Neural cell (in vitro differentiated cells): ENCODE measurements around the gene NKAIN2. TPM values are rescaled to one million over a fixed set of nuclear protein-coding genes. Genes with fewer than 3 reads are reported as not detected.

Experiments
- H2AFZ ChIP-seq: fragments of 200-600, 300-800 bp; sonication (generic), shearing (Covaris generic); 2 replicates; pipeline ENCODE4 v1.6.0; 2014; ENCODE audit warnings: low read depth, mild to moderate bottlenecking, antibody characterized with exemption, low read length, moderate library complexity
- H3F3A ChIP-seq: fragments of 200-600 bp; shearing (Covaris generic); 2 replicates; pipeline ENCODE4 v1.6.1; 2016; ENCODE audit warnings: mild to moderate bottlenecking, moderate library complexity, mixed read lengths, antibody characterized with exemption, low read length; ENCODE audit not compliant: insufficient read depth, poor library complexity, severe bottlenecking
- H3K27ac ChIP-seq: fragments of 200-600, 300-800 bp; sonication (generic), shearing (Covaris generic); 2 replicates; pipeline ENCODE4 v1.5.1; 2014; ENCODE audit warnings: mild to moderate bottlenecking, low read length, moderate library complexity
- H3K27me3 ChIP-seq: fragments of 300-800, 200-600 bp; sonication (generic), shearing (Covaris generic); 2 replicates; pipeline ENCODE4 v1.6.0; 2014; ENCODE audit warnings: mild to moderate bottlenecking, low read depth, low read length, moderate library complexity; ENCODE audit not compliant: insufficient read depth
- H3K36me3 ChIP-seq: fragments of 300-800, 200-600 bp; sonication (generic), shearing (Covaris generic); 2 replicates; pipeline ENCODE4 v1.5.1; 2014; ENCODE audit warnings: mild to moderate bottlenecking, antibody characterized with exemption, low read length, moderate library complexity; ENCODE audit not compliant: insufficient read depth
- H3K4me2 ChIP-seq: fragments of 300-800, 200-600 bp; sonication (generic), shearing (Covaris generic); 2 replicates; pipeline ENCODE4 v1.6.0; 2014; ENCODE audit warnings: mild to moderate bottlenecking, low read length
- H3K4me3 ChIP-seq: fragments of 300-800, 200-600 bp; sonication (generic), shearing (Covaris generic); 2 replicates; pipeline ENCODE4 v1.5.1; 2014; ENCODE audit warnings: mild to moderate bottlenecking, low read length, moderate library complexity
- H3K79me2 ChIP-seq: fragments of 200-600 bp; shearing (Covaris generic); replicated peaks from 2 replicates; pipeline ENCODE4 v1.6.0; 2014; ENCODE audit warnings: mild to moderate bottlenecking, low read length, moderate library complexity; ENCODE audit not compliant: insufficient read depth
- H3K9ac ChIP-seq: fragments of 300-800, 200-600 bp; sonication (generic), shearing (Covaris generic); 2 replicates; pipeline ENCODE4 v1.6.1; 2016; ENCODE audit warnings: mild to moderate bottlenecking, low read length, mixed read lengths
- H3K9me2 ChIP-seq: fragments of 200-600 bp; shearing (Covaris generic); 2 replicates; pipeline ENCODE4 v1.6.1; 2016; ENCODE audit warnings: mild to moderate bottlenecking, low read length, mixed read lengths; ENCODE audit not compliant: insufficient read depth
- H3K9me3 ChIP-seq: fragments of 200-600, 300-800 bp; sonication (generic), shearing (Covaris generic); 2 replicates; pipeline ENCODE4 v1.6.1; 2016; ENCODE audit warnings: mild to moderate bottlenecking, mixed run types, low read length, moderate library complexity, mixed read lengths
- H4K20me1 ChIP-seq: fragments of 200-600 bp; shearing (Covaris generic); 2 replicates; pipeline ENCODE4 v1.6.1; 2016; ENCODE audit warnings: mild to moderate bottlenecking, mixed run types; ENCODE audit not compliant: insufficient read depth
- EP300 ChIP-seq: fragments of 450-650 bp; conservative IDR thresholded peaks from 2 replicates; pipeline ENCODE4 v1.6.1; 2014; ENCODE audit warnings: antibody characterized with exemption, mild to moderate bottlenecking, moderate library complexity; ENCODE audit not compliant: poor library complexity, severe bottlenecking
- EZH2 ChIP-seq: fragments of 200-600, 300-800 bp; shearing (Covaris generic), sonication (generic); IDR thresholded peaks from 2 replicates; pipeline ENCODE4 v1.6.1; 2014; ENCODE audit warnings: antibody characterized with exemption, low read length, borderline replicate concordance, mild to moderate bottlenecking; ENCODE audit not compliant: insufficient read depth, poor library complexity, severe bottlenecking
- MXI1 ChIP-seq: fragments of 450-650 bp; conservative IDR thresholded peaks from 2 replicates; pipeline ENCODE4 v1.6.1; 2014; ENCODE audit warnings: antibody characterized with exemption, mild to moderate bottlenecking; ENCODE audit not compliant: poor library complexity, severe bottlenecking
- POLR2AphosphoS5 ChIP-seq: IDR thresholded peaks from 2 replicates; pipeline ENCODE4 v1.6.1; 2012
- RAD21 ChIP-seq: fragments of 450-650 bp; conservative IDR thresholded peaks from 2 replicates; pipeline ENCODE4 v1.6.1; 2014; ENCODE audit warnings: antibody characterized with exemption, mild to moderate bottlenecking, moderate library complexity
- SMC3 ChIP-seq: fragments of 450-650 bp; conservative IDR thresholded peaks from 2 replicates; pipeline ENCODE4 v1.6.1; 2014; ENCODE audit warnings: antibody characterized with exemption, mild to moderate bottlenecking, moderate library complexity; ENCODE audit not compliant: poor library complexity
- TAF1 ChIP-seq: IDR thresholded peaks from 2 replicates; pipeline ENCODE4 v1.6.1; 2012; ENCODE audit warnings: low read depth
- polyA plus RNA-seq: library from polyadenylated mRNA; depleted of rRNA; stranded (reverse); fragments of >200 nt; gene quantifications from 2 replicates; pipeline ENCODE4 v1.2.3, GENCODE V29; 2014
- TF ChIP-seq, protein P1 (sequence below): fragments of 450-650 bp; IDR thresholded peaks from 2 replicates; pipeline ENCODE4 v1.5.1; 2014; ENCODE audit warnings: antibody characterized with exemption, mild to moderate bottlenecking, moderate library complexity; ENCODE audit not compliant: poor library complexity, severe bottlenecking
- TF ChIP-seq, protein P2 (sequence below): IDR thresholded peaks from 2 replicates; pipeline ENCODE4 v1.6.1; 2012; ENCODE audit warnings: borderline replicate concordance

NKAIN2 gene
- polyA plus RNA-seq, 1 donor from 2014 or later, result 23.2 TPM

DNA sequence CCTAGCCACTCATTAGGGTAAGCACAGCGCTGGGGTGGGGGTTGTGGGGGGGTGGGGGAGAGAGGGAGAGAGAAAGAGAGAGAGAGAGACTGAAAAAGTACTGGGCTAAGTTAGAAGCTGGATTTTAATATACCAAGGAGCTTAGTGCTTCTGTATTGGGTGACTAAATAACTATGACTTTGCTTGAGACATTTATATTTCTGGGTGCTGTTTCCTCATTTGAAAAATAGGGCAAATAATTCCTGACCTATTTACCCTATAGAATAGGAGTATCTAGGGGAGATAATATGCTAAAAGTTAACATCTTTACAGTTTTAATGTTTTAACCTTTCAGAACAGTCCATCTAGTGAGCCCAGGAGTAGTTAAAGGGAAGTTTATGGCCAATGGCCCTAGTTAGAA, 7.7 kb downstream of the NKAIN2 start:
- Histone ChIP-seq H3K9me3 (no peaks in the 10 kb centered on the region), H3K4me3 (no peak overlapping the region), H4K20me1 (no peaks in the 10 kb centered on the region), H3K9me2 (no peaks in the 10 kb centered on the region), H3K27ac (no peak overlapping the region), H3K4me2 (no peak overlapping the region), H3K27me3 (no peaks in the 10 kb centered on the region), H3K36me3 (no peaks in the 10 kb centered on the region), H2AFZ (no peak overlapping the region), H3K9ac (no peak overlapping the region), H3F3A (no peaks in the 10 kb centered on the region), H3K79me2 (peaks cover 14% of the 10 kb centered on the region)
- TF ChIP-seq SMC3 (no peak), POLR2AphosphoS5 (no peak), RAD21 (no peak), MXI1 (no peak), TAF1 (no peak), EP300 (no peak), EZH2 (no peak)
- TF ChIP-seq, protein P1, sequence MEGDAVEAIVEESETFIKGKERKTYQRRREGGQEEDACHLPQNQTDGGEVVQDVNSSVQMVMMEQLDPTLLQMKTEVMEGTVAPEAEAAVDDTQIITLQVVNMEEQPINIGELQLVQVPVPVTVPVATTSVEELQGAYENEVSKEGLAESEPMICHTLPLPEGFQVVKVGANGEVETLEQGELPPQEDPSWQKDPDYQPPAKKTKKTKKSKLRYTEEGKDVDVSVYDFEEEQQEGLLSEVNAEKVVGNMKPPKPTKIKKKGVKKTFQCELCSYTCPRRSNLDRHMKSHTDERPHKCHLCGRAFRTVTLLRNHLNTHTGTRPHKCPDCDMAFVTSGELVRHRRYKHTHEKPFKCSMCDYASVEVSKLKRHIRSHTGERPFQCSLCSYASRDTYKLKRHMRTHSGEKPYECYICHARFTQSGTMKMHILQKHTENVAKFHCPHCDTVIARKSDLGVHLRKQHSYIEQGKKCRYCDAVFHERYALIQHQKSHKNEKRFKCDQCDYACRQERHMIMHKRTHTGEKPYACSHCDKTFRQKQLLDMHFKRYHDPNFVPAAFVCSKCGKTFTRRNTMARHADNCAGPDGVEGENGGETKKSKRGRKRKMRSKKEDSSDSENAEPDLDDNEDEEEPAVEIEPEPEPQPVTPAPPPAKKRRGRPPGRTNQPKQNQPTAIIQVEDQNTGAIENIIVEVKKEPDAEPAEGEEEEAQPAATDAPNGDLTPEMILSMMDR, result no peak
- TF ChIP-seq, protein P2, sequence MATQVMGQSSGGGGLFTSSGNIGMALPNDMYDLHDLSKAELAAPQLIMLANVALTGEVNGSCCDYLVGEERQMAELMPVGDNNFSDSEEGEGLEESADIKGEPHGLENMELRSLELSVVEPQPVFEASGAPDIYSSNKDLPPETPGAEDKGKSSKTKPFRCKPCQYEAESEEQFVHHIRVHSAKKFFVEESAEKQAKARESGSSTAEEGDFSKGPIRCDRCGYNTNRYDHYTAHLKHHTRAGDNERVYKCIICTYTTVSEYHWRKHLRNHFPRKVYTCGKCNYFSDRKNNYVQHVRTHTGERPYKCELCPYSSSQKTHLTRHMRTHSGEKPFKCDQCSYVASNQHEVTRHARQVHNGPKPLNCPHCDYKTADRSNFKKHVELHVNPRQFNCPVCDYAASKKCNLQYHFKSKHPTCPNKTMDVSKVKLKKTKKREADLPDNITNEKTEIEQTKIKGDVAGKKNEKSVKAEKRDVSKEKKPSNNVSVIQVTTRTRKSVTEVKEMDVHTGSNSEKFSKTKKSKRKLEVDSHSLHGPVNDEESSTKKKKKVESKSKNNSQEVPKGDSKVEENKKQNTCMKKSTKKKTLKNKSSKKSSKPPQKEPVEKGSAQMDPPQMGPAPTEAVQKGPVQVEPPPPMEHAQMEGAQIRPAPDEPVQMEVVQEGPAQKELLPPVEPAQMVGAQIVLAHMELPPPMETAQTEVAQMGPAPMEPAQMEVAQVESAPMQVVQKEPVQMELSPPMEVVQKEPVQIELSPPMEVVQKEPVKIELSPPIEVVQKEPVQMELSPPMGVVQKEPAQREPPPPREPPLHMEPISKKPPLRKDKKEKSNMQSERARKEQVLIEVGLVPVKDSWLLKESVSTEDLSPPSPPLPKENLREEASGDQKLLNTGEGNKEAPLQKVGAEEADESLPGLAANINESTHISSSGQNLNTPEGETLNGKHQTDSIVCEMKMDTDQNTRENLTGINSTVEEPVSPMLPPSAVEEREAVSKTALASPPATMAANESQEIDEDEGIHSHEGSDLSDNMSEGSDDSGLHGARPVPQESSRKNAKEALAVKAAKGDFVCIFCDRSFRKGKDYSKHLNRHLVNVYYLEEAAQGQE, result no peak

DNA sequence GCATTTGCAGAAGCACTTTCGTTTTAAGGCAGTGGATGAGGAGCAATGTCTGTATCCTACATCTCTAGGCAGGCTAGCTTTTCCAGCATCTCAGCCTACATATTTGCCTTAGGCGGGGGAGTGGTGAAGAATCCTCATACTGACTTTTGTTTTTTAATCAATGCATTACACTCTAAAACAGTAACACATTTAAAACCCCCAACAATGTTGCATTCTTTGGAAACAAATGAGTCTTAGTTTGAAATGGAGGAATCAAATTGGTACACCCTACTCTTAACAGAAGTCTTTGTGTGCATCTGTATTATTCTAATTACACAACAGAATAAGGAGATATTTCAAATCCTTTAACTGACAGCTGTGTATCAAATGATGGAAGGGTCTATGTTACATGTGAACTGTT, 9.0 kb downstream of the NKAIN2 start:
- Histone ChIP-seq H3K9me3 (no peaks in the 10 kb centered on the region), H3K9me2 (no peaks in the 10 kb centered on the region), H3K4me3 (no peak overlapping the region), H3K27ac (no peak overlapping the region), H3K4me2 (no peak overlapping the region), H3K79me2 (peaks cover 2% of the 10 kb centered on the region), H3K9ac (no peak overlapping the region), H3K27me3 (no peaks in the 10 kb centered on the region), H4K20me1 (no peaks in the 10 kb centered on the region), H3F3A (no peaks in the 10 kb centered on the region), H3K36me3 (no peaks in the 10 kb centered on the region), H2AFZ (no peak overlapping the region)
- TF ChIP-seq RAD21, result no peak
- no peak for TF ChIP-seq EZH2
- TF ChIP-seq POLR2AphosphoS5, result no peak
- no peak for TF ChIP-seq TAF1
- no peak for TF ChIP-seq EP300
- TF ChIP-seq SMC3, result no peak
- no peak for TF ChIP-seq MXI1
- TF ChIP-seq, protein P2, result no peak
- TF ChIP-seq, protein P1, result no peak
